Caki2 (cell line): Measurements from ENCODE around the gene ZNF605. TPM values are rescaled to one million over a fixed set of nuclear protein-coding genes. Genes with fewer than 3 reads are reported as not detected.
"Not testable (repeated sequence)": the region's sequence is repeated elsewhere in the genome, so short reads cannot be mapped to it uniquely, and the experiment has no call there.

Source experiments
- DNase-seq: peaks from one replicate; pipeline ENCODE4 v3.0.0-alpha.2; 2015; ENCODE audit warnings: low read depth
- in situ Hi-C: cut with HindIII; loops from 2 replicates; pipeline ENCODE4 v1.10.0; 2016; ENCODE audit warnings: low sequenced_read_pairs, low pct_unique_long_range_greater_than_20kb, mixed read lengths
- total RNA-seq: library from RNA; depleted of rRNA; stranded (reverse); fragments of >200 nt; shearing (Covaris generic); gene quantifications from 2 replicates; pipeline ENCODE4 v1.2.3, GENCODE V29; 2014; ENCODE audit warnings: low replicate concordance

The ZNF605 gene
- total RNA-seq, 1 experiment from 2014 or later: 1.3 TPM

DNA sequence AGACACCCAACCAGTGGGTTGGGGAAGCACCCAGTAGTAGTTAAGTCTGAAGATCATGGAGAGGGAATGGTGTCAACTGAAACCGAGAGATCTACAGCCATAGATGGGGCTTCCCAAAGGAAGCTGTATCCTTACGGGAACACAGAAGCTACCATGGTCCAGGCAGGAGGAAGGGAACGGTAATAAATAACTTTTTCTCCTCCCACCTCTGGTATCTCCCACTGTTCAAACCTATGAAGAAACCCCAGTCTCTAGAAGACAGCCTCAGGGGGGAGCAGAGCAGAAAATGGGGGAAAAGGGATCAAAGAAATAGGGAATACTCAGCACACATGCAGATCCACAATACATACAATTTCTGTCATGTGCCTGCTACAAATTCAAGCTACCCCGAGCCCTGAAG lies 33.4 kb downstream of the ZNF605 start:
- no peak for DNase-seq
- in situ Hi-C loops: no loop called here

DNA sequence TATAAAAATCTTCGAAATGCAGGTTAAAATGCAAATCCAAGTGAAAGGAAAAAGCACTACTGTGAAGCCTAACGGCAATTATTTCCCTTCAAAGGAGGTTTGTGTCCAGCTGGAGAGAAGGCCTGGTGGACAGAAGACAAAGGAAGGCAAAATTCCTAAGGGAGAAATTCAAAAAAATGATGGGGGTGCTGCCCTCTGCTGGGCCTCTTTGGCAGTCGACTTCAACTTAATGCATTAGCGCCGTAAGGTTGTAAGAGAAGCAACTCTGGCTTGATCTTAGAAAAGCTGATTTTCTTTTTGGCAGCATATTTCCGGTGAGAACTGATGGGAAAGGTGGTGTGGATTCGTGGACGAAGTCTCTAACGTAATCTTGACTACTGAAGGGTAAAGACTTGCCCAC lies 34.4 kb downstream of the ZNF605 start:
- in situ Hi-C loops: no loop called here
- DNase-seq: no peak

DNA sequence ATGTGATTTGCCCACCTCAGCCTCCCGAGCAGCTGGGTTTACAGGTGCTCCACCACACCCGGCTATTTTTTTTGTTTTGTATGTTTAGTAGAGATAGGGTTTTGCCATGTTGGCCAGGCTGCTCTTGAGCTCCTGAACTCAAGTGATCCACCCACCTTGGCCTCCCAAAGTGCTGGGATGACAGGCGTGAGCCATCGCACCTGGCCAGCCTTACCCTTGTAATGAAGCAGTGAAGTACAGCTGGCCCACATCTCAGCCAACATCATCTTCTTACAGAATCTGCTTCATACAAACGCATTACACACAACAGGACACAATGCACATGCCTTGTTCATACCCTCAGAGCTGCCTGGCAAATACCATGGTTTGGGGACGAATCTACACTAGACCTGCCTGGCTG lies 37.4 kb downstream of the ZNF605 start:
- in situ Hi-C loops: no loop called here
- no peak for DNase-seq

DNA sequence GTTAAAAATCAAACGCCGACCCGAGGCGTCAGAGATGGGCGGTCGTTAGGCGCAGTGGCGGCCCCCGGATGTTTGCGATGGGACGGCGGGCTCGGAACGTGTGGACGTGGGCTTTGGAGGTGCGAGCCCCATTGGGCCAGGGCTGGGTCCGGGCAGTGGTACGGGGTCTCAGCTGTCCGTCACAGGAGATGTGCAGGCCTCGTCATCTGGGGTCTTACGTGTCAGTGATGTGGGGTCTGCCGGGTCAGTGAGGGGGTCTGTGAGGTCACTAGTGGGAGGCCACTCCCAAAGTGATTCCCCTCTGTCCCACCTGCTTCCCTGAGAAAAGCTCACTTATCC lies 47.1 kb downstream of the ZNF605 start:
- in situ Hi-C loops: no loop called here
- no peak for DNase-seq

DNA sequence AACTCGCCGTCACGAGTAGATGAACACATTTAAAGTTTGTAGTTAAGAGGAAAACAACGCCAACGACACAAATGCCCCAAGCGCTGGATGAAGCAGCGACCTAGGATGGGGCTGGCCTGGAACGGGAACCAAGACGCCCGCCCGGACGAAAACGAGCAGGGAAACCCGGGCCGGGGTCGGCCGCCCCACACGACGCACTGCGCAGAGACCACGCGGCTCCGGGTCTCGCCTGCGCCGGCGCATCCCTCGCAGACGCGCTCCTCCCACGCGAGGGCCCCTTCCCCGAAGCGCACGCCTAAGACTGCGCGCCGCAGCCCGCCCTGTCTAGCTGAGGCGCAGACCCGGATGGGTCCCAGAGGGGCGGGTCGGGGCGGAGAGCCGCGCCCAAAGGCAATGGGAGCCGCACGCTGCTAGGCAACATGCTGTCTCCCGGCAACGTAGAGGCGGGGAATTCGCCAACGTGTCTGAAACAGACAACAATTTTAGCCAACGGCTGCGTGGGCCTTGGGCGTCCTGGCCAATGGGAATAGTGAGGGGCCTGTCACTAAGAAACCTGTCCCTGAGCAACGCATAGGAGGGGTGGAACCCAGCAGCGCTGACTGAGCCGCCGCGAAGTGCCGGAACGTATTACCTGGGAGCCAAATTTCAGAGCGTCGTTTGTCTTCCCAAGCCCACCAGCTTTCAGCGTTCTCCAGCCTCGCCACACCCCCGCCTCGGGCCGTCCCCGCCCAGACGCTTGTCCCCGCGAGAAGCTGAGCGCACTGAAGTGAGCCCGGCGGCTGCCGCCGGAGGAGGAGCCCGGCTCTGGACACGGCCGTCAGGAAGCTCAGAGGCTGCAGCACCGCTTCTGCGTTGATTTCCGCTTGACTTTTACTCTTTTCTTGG lies 47.7 kb downstream of the ZNF605 start:
- in situ Hi-C loops: no loop called here

DNA sequence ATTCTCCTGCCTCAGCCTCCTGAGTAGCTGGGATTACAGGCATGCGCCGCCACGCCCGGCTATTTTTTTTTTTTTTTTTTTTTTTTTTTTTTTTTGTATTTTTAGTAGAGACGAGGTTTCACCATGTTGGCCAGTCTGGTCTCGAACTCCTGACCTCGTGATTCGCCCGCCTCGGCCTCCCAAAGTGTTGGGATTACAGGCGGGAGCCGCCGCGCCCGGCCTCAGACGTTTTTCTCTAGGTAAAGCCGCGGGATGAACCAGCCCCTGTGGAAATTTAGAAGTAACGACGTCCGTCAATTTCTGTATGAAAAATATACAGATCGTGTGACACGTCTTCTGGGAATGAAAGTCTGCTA lies 48.3 kb downstream of the ZNF605 start:
- in situ Hi-C loops, DNase-seq: not testable (repeated sequence)

More for the DNA sequence above, 47.7 kb downstream of the ZNF605 start:
- DNase-seq: no peak

DNA sequence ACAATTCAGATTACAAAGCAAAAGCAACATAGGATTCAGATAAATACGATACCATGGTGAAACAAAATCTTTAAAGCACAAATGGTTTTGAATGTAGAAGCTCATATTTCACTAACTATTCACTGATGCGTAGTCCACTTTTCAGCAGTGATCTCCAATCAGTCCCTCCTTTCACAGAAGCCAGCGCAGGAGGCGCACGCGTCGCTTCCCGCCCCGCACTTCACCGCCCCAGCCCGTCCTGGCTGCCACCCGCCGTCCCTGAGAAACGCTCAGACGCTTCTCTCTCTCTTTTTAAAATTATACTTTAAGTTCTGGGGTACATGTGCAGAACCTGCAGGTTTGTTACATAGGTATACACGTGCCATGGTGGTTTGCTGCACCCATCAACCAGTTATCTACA lies 48.9 kb downstream of the ZNF605 start:
- DNase-seq: no peak
- in situ Hi-C loops: no loop called here

DNA sequence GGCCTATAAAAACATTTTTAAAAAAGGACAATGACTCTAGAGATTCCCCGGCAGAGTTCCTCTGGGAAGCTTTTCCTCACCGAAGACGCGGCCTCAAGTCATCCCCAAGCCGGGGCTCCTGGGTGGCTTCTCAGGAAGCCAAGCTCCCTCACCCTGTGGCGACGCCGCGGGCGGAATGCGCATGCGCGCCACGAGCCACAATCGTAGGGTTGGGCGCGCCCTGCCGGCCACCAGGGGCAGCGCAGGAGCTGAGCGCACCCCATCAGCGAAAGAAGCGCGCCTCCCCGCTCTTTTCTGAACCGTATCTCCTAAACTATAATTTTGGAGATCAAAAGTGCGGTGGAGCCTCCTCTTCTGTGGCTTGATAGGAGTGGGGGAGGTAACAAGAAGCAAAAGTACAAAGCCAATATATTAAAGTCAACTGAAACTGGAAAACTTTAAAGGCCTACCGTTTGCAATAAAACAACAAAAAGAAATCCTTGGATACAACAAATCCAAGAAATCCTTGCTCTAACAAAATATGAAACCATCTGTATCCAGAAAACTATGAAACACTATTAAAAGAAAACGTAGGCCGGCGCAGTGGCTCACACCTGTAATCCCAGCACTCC lies 51.3 kb downstream of the ZNF605 start:
- DNase-seq: no peak
- in situ Hi-C loops: no loop called here

DNA sequence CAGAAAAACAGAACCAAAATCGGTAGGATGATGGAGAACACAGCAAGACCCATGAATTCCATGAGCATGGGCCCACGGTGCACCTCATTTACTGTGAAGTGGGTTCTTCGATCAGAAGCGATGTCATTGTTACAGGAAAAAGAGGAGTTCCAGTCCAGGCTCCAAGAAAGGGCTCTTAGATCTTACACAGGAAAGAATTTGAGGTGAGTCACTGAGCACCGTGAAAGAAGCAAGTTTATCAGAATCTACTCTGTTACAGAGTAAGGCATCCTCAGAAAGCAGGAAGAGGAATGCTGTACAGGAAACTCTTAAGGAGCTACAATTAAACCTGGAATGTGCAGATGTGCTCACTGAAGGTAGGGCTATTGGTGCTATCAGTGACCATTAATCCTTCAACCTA lies 57.1 kb downstream of the ZNF605 start:
- DNase-seq: no peak
- in situ Hi-C loops: no loop called here

DNA sequence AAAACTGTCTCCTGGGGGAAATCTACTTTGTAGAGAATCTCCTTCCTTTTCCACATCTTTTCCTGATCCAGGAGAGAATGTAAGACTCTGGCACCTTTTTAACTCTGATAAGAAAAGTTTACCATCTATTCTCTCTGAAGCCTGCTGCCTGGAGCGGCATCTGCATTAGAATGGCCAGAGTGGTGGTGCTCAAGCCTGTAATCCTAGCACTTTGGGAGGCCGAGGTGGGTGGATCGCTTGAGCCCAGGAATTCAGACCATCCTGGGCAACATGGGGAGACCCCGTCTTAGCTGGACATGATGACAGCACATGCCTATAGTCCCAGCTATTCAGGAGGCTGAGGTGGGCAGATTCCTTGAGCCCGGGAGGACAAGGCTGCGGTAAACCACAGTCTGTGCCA lies 67.3 kb downstream of the ZNF605 start:
- in situ Hi-C loops: no loop called here
- DNase-seq: no peak

DNA sequence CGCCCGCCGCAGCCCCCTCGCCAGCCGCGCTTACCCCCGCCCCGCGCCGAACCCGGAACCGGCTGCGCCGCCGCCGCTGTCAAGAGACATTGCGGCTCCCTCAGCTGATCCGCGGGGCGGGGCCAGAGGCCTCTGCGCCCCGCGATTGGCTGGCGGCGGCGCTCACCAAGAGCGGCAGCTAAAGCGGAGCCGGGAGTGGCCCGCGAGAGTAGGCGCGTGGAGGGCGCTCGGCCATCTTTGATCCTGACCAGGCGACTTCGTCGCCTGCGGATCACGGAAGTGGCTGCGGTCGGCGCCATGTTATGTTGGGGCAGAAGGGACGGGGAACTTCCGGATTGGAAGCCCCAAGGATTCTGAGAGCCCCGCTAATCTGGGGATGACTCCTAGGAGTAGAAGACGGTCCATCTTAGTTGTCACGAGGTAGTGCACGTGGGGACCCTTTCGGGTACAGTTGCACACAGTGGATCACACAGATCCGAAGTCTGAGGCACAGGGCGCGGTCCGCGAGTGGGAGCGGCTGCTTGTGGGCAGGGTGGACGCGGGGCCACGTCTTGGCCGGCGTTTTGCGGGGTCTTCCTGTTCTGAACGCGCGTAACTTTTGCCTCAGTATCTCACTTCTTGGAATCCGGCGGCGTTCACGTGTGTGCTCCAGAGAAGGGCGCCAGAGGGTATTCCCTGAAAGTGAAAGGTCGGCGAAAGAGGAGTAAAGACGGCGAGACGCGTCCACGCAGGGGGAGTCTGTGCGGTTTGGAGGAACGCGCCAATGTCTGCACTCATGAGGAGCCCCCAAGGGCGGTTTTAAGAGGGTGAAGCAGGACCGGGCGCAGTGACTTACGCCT lies 68.4 kb downstream of the ZNF605 start, which contains the start of gene CHFR:
CHFR (minus strand) TSS at position 93 of the 839 bp plus-strand sequence. CDS start 277 bp downstream, outside the sequence.
- DNase-seq: peak; percentile 93
- in situ Hi-C loops: no loop called here

DNA sequence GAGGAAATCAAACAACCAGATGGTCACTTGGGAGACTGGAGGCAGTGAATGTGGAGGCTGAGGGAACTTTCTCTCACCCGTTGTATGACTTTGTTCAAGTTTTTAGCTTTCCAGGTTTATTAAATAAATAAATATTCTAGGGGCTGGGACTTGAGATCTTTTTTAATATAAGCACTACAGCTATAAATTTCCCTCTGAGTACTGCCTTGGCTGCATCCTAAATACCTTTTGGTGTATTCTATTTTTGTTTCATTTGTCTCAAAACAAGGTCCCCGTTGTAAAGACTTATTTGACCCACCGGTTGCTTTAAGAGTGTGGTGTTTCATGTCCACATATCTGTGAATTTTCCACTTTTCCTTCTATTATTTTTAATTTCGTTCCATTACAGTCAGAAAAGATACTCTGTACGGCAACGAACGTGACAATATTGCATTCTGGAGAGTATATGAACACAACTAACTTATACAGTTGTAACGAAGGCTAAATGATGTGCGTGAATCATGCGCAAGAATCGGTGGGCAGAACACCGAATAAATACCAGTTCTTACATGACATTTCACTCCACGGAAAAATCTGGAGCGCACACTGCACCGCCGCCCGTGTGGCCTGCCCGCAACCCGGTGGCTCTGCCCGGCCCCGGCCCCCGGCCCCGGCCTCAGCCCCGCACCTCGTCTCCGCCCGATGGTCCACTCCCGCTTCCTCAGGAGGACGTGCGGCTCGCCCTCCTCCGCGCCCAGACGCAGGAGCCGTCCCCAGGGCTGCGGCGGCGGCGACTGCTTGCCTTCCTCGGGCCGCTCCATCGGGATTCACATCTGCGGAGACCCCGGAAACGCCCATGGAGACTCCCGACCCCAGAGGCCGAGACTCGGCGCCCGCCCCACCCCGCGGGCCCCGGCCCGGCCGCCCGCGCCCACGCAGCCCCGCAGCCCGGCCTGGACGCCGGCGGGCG lies 69.3 kb downstream of the ZNF605 start:
- in situ Hi-C loops: no loop called here
- DNase-seq: peak; percentile 11

DNA sequence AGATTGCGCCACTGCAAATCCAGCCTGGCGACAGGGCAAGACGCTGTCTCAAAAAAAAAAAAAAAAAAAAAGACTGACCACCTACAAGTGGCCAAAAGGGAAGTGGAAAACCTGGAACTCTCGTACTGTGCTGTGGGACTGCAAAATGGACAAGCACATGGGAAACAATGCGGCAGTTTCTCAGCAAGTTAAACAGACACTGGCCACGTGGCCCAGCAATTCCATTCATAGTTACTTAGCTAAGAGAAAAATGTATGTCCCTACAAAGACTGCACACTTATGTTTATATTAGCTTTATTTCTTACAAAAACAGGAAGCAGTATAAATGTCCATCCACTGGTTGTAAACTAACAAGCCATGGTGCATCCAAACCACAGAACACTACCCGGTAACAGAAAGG lies 74.3 kb downstream of the ZNF605 start:
- DNase-seq: no peak

DNA sequence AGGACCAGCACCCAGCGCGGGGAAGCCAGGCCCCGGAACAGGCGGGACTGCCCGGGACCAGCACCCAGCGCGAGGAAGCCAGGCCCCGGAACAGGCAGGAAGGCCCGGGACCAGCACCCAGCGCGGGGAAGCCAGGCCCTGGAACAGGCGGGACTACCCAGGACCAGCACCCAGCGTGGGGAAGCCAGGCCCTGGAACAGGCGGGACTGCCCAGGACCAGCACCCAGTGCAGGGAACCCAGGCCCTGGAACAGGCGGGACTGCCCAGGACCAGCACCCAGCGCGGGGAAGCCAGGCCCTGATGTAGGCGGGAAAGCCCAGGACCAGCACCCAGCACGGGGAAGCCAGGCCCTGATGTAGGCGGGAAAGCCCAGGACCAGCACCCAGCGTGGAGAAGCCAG lies 81.5 kb downstream of the ZNF605 start:
- DNase-seq, in situ Hi-C loops: not testable (repeated sequence)

More for the DNA sequence above, 74.3 kb downstream of the ZNF605 start:
- in situ Hi-C loops: no loop called here

DNA sequence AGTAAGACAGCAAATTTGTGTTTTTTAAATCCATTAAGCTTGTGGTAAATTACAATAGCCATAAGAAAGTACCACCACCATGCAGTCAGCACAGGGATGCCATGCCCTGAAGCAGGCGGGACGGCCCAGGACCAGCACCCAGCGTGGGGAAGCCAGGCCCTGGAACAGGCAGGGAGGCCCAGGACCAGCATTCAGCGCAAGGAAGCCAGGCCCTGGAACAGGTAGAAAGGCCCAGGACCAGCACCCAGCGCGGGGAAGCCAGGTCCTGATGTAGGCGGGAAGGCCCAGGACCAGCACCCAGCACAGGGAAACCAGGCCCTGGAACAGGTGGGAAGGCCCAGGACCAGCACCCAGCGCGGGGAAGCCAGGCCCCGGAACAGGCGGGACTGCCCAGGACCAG lies 81.9 kb downstream of the ZNF605 start:
- no peak for DNase-seq
- in situ Hi-C loops: no loop called here

DNA sequence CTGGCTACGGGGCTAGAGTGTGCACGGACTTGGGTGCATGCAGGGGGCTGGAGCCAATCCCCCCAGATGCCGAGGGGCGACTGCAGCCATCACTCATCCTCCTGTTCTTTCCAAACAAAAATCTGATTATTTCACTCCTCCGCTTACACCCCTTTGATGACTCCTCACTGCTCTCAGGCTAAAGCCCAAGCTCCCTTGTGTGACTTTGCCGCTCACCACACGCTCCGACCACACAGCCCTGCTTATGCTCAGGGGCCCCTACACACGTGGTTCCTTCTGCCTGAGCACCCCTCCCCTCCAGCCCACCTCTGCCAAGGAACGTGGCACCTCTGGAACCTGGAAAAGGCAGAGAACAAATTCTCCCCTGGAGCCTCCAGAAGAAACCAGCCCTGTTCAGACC lies 82.4 kb downstream of the ZNF605 start:
- in situ Hi-C loops: no loop called here
- no peak for DNase-seq

DNA sequence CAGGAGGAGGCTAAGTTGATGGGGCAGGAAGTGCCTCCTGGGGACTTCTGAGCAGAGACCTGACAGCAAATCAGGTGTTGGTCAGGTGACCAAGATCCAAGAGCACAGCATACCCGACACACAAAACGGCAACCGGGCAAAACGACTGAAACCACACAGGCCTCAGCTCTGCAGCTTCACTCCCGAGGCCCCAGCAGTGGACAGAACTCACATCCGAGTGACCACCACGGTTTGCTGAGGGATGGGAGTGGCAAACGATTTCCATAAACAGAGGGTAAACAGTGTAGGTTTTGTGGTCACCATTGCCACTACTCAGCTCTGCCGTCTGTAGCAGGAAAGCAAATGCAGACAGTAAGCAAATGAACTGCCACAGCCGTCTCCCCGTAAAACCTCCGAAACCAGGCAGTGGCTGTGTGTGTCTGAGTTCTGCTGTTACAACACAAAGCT lies 83.1 kb downstream of the ZNF605 start:
- in situ Hi-C loops: no loop called here
- DNase-seq: no peak
